GM21528 (cell line): ENCODE results near the gene PPFIA2.

ENCODE experiments used
- ATAC-seq: cut with Tn5 transposase; IDR thresholded peaks from one replicate; pipeline ENCODE4 v1.9.1; 2021; ENCODE audit warnings: mild to moderate bottlenecking, moderate library complexity; ENCODE audit not compliant: unreplicated experiment, low FRiP score

PPFIA2 gene

GRCh38 chr12:81369175-81369574 is 390.0 kb downstream of the PPFIA2 start:
- no peak for ATAC-seq

- ATAC-seq = no peak
These were observed 393.9 kb downstream of the PPFIA2 start for GRCh38 chr12:81365284-81365683.

GRCh38 chr12:81360916-81361315 is 398.2 kb downstream of the PPFIA2 start:
- no peak for ATAC-seq

- no peak for ATAC-seq
These were observed 399.4 kb downstream of the PPFIA2 start for GRCh38 chr12:81359736-81360135.

- no peak for ATAC-seq
These were observed 404.7 kb downstream of the PPFIA2 start for GRCh38 chr12:81354327-81354932.

GRCh38 chr12:81350309-81350708 is 408.8 kb downstream of the PPFIA2 start:
- ATAC-seq = no peak

GRCh38 chr12:81347404-81347803 is 411.7 kb downstream of the PPFIA2 start:
- no peak for ATAC-seq

GRCh38 chr12:81340910-81341309 is 418.2 kb downstream of the PPFIA2 start:
- ATAC-seq = no peak

GRCh38 chr12:81339071-81339470 is 420.1 kb downstream of the PPFIA2 start:
- ATAC-seq = no peak

- ATAC-seq = no peak
These were observed 421.3 kb downstream of the PPFIA2 start for GRCh38 chr12:81337886-81338285.

- ATAC-seq = no peak
These were observed 425.3 kb downstream of the PPFIA2 start for GRCh38 chr12:81333812-81334211.

GRCh38 chr12:81332054-81332453 is 427.1 kb downstream of the PPFIA2 start:
- no peak for ATAC-seq

GRCh38 chr12:81330480-81330879 is 428.7 kb downstream of the PPFIA2 start:
- ATAC-seq = no peak

GRCh38 chr12:81329085-81329484 is 430.1 kb downstream of the PPFIA2 start:
- ATAC-seq = peak; percentile 53

- ATAC-seq = no peak
These were observed 431.7 kb downstream of the PPFIA2 start for GRCh38 chr12:81327425-81327824.

GRCh38 chr12:81325086-81325485 is 434.1 kb downstream of the PPFIA2 start:
- ATAC-seq = no peak

GRCh38 chr12:81314903-81315531 is 444.1 kb downstream of the PPFIA2 start:
- ATAC-seq = no peak

- no peak for ATAC-seq
These were observed 455.2 kb downstream of the PPFIA2 start for GRCh38 chr12:81303935-81304334.

GRCh38 chr12:81300454-81300853 is 458.7 kb downstream of the PPFIA2 start:
- no peak for ATAC-seq

GRCh38 chr12:81297601-81298000 is 461.5 kb downstream of the PPFIA2 start:
- ATAC-seq = no peak

GRCh38 chr12:81296556-81297305 is 462.4 kb downstream of the PPFIA2 start:
- no peak for ATAC-seq

GRCh38 chr12:81295251-81295650 is 463.9 kb downstream of the PPFIA2 start:
- ATAC-seq = no peak
